Stimulated activated CD8-positive, alpha-beta memory T cell treated with anti-CD3 and anti-CD28 coated beads, Interleukin-15, amount 100 ng/mL, for 24 hours (primary cell): Measurements from ENCODE around the gene HPCAL1.

Experiments used
- DNase-seq: peaks from one replicate; pipeline ENCODE4 v3.0.0-alpha.2; 2020; ENCODE audit warnings: low read depth

HPCAL1 gene

DNA sequence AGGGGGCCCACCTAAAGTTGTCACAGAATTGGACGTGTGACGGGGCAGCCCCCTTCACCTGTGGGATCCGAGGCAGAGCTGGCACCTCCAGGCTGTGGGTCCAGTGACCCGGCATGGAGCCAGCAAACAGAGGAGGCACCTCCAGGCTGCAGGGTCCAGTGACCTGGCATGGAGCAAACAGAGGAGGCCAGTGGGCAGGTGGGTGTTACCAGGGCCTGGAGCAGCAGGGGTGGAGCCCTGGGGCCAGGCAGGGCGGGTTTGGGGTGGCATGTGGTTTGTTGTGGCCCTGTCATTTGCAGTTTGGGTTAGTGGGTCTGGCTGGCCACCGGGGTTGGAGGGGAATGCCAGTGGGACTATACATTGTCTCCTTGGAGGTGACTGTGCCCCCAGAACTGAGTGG, 68.2 kb downstream of the HPCAL1 start:
- no peak for DNase-seq

DNA sequence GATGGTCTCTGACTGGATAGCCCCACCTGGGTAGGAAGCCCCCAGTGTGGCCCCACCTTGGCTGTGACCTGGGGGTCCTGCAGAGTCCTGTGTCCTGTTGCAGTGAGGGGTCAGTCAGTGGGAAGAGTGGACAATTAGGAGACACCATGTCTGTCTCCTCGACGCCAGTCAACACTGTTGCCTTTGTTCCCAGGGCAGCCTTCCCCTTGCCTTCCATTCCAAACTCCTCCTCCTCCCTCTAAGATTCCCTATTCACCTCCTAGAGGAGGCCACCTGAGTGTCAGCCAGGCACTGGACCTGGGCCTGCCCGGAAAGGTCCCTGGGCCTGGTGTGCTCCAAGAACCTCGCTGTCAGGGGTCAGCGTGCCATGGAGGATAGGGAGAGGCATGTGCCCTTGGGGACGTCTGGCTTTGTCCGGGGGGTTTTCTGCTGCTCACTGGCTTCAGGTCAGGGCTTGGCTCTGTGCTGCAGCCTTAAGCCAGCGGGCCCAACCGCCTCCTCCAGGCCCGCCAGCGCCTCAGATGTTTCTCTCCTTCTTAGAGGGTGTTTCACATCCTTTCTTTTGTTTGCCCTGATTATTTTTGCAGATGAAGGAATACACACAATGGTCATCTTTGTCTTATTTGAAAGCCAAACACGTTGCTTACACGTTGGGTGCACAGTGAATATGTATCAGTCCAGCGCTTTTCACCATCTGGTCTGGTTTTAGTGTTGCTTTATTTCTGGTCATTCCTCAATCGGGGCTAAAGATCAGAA, 68.9 kb downstream of the HPCAL1 start:
- no peak for DNase-seq

DNA sequence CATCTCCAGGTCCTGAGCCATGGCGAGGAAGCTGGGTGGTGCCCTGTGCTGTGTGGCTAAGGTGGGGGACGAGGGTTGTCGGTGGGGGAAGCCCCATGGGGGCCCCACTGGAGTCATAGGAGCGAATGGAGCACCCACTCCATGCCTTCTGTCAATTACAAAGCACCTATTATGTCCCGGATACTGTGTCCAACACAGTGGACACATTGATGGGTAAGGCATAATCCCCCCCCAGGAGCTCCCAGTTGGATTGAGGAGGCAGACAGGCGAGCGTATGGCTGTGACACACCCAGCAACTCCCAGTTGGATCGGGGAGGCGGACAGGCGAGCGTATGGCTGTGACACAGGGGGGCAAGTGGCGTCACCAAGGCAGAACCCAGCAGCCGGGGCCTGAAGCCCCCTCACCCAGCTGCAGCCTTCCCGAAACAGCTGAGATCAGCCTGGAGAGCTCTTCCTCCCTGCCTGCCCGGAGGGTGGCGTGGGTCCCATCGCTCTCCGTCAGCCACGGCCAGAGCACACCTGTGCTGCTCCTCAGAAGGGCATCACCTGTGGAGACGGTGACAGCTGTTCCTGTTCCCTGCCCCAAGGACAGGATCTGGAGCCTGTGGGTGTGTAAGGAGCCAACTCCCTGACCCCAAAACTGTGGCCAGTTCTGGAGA, 69.6 kb downstream of the HPCAL1 start:
- no peak for DNase-seq

DNA sequence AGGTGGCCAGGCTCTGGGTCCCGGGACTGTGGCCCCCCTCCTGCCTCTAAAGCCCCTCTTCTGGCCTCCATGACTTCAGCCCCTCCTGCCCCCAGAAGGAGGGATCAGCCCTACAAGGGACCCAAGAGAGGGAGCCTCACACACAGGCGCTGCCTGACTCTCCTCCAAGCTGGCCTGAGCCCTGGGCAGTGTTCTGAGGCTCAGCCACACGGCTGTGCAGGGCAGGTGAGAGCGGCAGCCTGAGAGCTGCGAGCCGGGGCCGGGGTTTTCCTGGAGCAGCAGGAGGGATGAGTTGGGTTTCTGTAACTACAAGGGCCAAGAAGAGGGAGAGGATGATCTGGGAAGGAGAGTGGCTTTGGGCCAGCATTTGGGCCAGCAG, 70.1 kb downstream of the HPCAL1 start:
- DNase-seq, result no peak

DNA sequence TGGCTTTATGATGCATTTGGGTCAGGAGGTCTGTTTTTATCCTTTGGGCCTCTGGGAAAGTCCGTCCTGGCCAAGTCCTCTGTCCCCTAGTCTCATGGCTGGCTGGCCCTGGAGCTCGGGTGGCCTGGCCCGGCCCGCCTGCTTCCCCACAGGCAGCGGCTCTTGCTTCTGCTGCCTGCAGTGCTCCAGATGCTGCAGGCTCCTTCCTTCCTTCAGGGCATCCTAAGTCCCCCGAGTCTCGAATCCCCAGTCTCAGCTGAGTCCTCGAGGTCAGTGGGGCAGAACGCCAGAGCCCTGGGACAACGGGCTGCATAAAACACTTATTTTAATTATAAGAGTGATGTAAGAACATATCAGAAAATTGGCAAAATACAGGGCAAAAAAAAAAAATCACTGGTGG, 71.2 kb downstream of the HPCAL1 start:
- DNase-seq, result no peak

DNA sequence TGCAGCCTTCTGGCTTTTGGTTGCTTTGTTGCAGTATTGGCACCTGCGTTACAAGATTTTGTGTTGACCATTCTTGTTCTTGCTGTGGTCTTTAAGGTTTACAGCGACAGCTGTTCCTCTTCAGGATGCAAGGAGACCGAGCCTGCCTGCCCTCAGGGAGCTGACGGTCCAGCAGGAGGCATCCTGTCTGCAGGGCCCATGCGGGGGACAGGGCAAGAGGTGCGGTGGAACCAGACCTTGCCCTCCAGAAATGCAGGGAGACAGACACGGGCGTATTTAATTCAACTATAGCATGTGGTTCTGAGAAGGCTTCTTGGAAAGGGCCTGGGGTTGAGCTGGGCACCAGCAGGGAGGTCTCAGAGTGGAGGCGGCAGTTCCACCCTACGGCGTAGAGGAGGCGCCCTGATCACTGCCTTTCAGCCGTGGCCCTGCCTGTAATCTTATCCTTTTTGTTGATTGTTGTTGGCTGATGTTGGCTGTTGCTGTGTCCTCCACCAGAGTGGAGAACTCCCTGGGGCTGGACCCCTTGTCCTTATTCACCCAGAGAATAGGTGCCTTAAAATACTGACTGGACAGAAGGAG, 71.7 kb downstream of the HPCAL1 start:
- no peak for DNase-seq

DNA sequence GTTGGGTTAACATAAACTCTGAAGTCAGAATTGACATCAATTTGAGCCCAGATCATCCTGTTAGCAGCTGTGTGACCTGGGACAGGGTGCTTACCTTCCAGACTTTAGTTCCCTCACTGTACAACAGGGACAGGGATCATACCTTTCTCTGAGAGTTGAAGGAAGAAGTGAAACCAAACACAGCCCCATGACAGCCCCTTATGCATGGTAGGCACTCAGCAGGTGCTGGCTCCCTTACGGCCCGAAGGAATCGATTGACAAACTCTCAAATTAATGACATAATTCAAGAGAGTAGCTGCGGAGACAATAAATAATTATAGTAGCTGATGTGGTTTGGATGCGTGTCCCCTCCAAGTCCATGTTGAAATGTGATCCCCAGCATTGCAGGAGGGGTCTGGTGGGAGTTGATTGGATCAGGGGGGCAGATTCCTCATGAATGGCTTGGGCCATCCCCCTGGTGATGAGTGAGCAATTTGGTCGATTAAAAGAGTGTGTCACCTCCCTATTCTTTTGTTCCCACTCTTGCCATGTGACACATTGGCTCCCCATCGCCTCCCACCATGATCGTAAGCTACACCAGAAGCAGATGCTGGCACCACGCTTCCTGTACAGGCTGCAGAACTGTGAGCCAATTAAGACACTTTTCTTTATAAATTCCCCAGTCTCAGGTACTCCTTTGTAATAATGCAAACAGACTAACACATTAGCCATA, 73.0 kb downstream of the HPCAL1 start:
- DNase-seq, result no peak

DNA sequence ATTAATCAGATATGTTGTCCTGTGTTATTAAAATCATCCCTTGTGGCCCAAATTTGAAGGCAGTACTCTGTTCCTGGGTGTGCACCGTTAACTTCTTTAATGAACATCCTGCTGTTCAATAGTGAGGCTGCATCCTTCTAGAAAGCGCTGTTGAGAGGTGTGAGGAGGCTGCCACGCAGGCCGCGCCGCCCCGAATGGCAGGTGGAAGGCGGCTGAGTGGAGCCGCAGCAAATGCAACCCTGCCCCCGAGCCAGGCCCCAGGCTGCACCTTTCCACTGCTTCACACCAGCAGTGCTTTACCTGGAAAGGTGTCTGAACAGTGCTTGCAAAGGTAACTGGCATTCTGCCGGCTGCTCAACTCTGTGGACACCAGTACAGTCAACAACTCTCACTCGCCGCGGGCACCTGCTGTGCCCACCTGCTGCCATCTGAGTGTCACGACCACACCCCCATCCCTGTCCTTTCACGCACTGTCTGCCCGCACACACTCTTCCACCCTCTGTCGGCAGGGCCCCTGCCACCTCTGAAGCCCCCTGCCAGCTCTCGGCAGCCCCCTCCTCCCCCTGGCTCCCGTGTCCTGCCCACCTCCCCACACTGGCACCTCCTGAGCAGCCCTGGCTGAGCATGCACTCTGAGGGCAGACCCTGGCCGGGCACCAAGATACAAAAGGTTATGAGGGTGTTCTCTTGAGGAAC, 74.5 kb downstream of the HPCAL1 start:
- no peak for DNase-seq

DNA sequence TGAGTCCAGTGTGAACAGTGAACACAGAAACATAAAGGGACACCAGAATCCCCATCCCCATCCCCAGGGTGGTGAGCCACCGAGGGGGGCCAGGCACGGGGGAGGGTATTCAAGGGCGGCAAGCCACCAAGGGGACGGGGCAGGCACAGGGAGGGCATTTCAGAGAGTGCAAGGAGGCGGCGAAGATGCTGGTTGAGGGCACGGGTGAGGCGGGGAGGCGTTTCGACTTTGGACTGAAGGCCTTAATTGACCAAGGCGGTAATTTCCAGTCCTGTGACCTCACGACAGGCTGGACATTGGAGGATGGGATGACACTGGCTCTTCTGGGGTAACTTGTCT, 75.0 kb downstream of the HPCAL1 start:
- DNase-seq, result no peak

DNA sequence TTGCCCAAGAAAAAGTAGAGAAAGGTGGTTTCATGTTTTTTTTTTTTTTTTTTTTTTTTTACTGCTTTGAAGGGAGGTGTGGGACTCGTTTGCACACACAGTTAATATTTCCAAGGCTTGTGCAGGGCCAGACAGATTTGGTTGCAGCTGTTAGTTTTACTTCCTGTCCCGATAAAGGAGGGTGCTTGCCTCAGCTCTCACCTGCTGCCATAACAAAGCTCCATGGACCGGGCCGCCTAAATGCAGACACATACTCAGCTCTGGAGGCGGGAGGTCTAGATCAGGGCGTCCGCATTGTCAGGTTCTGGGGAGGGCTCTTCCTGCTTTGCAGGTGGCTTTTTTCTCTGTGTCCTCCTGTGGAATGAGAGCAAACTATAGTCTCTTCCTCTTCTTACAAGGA, 75.5 kb downstream of the HPCAL1 start:
- DNase-seq, result no peak

DNA sequence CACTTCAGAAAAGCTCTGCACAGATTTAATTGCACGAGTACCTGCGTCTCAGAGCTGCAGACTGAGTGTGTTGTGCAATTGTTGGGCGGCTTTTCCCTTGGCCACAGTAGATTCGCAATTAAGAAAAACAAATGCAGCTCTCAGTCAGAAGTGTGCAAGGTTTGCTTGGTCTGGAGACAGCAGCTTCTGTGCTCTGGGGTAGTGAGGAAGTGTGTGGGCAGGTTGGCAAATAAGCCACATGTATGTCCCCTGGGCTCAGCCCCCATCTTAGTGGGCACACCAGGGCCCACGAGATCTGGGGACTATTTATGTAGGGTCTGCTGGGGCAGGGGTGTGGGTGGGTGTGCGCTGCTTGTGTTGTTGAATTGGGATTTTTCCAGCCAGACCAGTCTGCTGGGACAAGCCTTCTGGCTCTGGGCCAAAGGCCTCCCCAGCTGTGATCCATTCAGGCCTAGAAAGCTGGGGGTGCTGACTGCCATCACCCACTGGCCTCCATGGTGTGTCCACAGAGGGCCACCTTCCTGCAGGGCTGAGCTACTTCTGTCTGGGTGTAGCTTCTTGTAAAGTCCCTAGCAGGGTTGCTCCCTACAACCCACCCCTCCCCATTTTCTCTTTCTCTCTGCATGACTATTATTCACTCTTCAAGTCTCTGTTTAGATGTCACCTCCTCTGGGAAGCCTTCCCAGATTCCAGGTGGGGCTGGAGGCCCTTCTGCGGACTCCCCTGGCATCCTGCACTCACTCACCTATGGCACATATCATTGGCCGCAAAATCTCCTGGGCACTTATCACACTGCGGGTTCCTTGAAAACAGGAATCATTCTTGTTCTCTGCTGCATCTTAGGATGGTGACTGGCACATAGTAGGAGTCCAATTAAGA, 77.6 kb downstream of the HPCAL1 start:
- DNase-seq, result no peak

DNA sequence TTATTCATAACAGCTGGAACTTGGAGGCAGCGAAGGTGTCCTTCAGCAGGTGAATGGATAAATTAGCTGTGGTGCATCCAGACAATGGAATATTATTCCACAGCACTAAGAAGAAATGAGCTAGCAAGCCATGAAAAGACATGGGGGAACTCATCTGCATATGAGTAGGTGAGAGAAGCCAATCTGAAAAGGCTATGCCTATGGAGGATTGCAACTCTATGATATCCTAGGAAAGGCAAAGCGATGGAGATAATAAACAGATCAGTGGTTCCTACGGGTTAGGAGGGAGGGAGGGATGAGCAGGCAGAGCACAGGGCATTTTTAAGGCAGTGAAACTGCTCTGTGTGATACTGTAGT, 79.3 kb downstream of the HPCAL1 start:
- DNase-seq, result no peak

DNA sequence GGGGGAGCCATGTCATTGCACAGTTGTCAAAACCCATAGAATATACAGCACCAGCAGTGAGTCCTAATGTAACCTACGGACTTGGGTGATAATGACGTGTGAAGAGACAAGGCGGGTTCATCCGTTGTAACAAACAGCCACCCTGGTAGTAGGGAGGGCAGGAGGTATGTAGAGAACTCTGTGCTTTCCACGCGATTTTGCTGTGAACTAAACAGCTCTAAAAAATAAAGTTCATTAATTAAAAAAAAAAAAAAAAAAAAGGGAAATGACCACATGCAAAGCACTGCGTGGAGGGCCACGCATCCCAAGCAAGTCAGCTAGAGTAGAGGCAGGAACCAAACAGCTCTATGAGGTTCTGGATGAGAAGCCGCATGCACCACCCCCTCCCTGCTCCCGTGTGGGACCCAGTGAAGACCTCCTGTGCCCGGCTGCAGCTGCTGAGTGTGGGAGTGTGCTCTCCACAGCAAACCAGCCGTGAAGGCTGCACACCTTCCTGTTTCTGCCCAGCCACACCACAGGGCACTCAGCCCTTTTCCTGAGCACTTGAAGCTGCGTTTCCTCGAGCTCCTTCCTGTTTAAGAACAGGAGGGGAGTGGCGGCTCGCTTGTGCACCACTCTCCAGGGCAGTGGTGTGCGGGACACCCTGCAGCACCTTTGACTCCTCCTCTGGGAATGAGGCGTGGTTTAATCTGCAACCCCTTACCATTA, 79.8 kb downstream of the HPCAL1 start:
- DNase-seq, result no peak

DNA sequence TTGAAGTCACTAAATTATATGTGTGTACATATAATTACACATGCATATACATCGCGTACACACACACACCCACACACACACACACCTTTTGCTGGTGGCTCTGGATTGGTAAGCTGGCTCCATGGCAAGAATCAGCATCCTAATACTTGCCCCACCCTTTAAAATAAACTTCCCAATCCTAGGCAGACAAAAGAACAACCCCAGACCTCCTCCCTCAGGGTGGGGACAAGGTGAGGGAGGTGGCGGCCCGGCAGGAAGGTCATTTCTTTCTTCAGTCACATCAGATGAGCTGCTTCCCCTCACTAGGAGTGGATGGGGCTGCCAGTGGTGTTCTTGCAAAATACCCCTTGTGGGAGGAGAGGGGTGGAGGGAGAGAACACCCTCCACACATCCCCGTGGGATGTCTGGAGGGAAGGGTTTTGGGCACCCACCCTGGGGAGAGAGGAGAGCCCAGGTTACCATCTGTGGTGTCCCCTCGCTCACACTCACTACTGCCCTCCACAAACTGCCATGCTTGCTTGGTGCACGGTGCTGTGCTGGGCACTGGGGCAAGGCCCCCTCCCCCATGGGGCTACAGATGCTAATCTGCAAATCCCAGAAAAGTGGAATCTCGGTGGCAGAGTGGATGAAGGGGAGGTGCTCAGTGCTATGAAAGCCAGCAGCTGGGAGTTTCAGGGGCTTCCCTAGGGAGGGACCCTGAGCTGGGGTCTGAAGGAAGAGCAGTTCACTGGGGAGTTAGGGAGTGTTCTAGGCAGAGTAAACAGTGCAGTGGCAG, 81.4 kb downstream of the HPCAL1 start:
- DNase-seq, result no peak

DNA sequence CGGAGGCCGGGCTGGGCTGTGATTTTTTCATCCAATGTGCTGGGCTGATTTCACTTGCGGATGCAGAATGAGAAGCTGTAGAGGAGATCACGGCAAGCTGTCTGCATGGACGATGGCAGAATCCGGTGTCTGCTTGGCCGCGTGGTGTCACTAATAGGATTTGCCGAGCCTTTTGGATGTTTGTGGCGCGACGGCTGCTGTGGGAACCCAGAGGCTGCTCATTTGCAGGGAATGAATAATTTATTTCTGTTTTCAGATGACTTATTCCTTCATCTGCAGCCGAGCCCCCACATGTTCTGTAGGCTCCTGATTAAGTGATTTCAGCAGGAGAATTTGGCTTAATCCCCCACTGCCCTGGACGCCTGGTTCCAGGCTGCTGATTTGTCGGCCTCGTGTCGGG, 82.8 kb downstream of the HPCAL1 start:
- DNase-seq, result no peak

DNA sequence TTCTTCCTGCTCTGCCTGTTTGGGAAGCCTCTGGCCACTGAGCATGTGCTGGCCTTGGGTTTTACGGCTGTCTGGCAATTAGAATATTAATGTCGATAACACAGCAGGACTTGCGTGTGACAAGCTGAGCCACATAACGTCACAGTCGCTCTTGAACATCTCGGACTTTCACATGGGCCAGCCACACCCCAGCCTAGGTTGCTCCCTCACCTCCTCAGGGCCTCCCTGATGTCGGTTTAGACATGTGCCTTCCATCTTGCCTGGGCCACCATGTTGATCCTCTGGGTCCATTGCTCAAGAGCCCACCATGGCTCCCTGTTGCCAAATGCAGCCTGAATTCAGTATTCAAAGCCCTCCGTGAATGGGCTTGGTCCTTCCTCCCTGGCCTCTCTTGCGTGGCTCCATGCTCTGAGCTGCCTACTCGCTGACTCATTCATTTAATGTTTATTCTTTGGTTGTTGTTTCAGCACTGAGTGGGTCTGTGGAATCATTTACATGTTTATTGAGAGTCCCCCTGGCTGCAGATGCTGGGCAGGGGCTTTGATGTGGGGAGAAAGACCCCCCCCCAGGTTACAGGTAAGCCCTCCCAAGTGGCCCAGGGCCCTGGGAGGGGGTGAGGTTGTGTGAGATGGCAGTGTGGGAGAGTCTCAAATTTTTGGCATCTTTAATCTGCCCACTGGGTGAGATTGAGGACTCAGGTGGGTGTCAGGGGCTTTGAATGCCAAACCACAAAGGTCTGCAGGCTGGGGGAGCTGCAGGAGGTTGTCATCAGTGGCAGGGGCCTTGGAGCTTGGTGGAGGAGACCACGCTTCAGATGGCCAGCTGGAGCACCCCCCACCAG, 83.4 kb downstream of the HPCAL1 start:
- DNase-seq, result no peak

DNA sequence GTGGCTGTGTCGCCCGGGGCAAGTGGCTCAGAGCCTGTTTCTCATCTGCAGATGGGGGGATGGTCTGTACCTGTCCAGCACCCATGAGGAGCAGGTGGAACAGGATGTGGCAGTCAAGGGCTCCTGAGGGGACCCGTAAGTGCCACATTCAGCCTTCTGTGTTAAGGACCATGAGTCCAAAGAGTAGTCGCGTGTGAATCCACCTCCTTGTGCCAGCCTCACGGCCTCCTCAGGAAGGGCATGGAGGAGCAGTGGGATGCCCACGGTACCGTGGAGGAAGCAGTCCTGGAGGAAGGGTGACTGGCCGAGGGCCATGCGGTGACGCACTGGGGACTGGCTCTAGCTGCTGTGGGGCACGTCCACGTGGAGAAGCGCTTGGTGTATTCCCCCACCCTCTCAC, 84.3 kb downstream of the HPCAL1 start:
- DNase-seq, result no peak

DNA sequence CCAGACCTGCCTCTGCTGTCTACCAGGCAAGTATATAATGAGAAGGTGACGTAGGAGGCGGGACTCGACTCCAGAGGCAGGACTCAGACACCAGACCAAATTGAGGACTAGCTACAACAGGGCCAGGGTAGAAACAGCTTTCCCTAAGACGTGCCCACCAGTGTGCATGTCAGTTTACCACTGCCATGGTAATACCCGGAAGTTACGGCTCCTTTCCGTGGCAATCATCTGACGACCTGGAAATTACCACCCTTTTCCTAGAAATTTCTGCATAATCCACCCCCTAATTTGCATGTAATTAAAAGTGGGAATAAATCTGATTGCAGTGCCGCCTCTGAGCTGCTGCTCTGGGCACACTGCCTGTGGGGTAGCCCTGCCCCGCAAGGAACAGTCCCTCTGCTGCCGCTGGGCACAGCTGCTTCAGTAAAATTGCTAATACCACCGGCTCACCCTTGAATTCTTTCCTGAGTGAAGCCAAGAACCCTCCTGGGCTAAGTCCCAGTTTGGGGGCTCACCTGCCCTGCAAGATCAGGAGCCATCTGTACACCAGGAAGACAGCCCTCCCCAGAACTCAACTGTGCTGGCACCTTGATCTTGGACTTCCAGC, 86.4 kb downstream of the HPCAL1 start:
- no peak for DNase-seq

DNA sequence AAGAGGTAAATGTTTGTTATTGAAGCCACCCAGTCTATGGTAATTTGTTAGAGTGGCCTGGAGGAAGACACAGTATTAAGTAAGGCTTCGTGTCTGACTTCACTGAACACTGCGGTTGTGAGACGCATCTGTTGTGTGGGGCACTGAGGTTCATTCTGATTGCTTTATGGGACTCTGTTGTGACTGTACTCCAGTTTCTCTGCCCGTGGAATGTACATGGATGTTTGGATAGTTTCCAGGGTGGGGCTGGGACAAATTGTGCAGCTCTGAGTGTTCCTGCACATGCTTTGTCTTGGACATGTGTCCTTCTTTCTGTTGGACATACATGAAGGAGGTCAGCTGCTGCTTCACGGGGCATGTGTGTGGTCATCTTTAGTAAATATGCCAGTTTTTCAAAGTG, 86.9 kb downstream of the HPCAL1 start:
- DNase-seq, result no peak
